Hematopoietic multipotent progenitor cell treated with erythropoietin and hydrocortisone succinate and interleukin-3 and kit ligand, for 15 days (in vitro differentiated cells): ENCODE results near the gene PSMD11.
"Not testable (repeated sequence)": the region's sequence is repeated elsewhere in the genome, so short reads cannot be mapped to it uniquely, and the experiment has no call there.

Source experiments
- DNase-seq: peaks from one replicate; pipeline ENCODE4 v3.0.0-alpha.2; 2015; ENCODE audit warnings: low spot score

The PSMD11 gene

GRCh38 chr17:32444301-32445073, at the start of gene PSMD11:
Gene PSMD11 (plus strand): TSS chr17:32444510. CDS start chr17:32444524, 14 bp downstream.
- peak; percentile 94 for DNase-seq

GRCh38 chr17:32396343-32396742, 48.0 kb upstream of the PSMD11 start:
- no peak for DNase-seq

- no peak for DNase-seq
Observed at GRCh38 chr17:32398946-32399345, 45.4 kb upstream of the PSMD11 start.

GRCh38 chr17:32410085-32410484, 34.2 kb upstream of the PSMD11 start:
- not testable (repeated sequence) for DNase-seq

- DNase-seq, result no peak
Observed at GRCh38 chr17:32426894-32427293, 17.4 kb upstream of the PSMD11 start.

GRCh38 chr17:32429598-32429997, 14.7 kb upstream of the PSMD11 start:
- no peak for DNase-seq

GRCh38 chr17:32440722-32441121, 3.6 kb upstream of the PSMD11 start:
- DNase-seq, result no peak

- no peak for DNase-seq
Observed at GRCh38 chr17:32441886-32442285, 2.4 kb upstream of the PSMD11 start.

GRCh38 chr17:32443827-32444300, 446 bp upstream of the PSMD11 start:
- no peak for DNase-seq

- DNase-seq, result peak; percentile 38
Observed at GRCh38 chr17:32445074-32445415, 735 bp downstream of the PSMD11 start.

- DNase-seq, result no peak
Observed at GRCh38 chr17:32445497-32445896, 1.2 kb downstream of the PSMD11 start.

GRCh38 chr17:32445971-32446370, 1.7 kb downstream of the PSMD11 start:
- peak; percentile 57 for DNase-seq

GRCh38 chr17:32446949-32447348, 2.6 kb downstream of the PSMD11 start:
- DNase-seq, result no peak

GRCh38 chr17:32449963-32450362, 5.7 kb downstream of the PSMD11 start:
- DNase-seq, result no peak

GRCh38 chr17:32450379-32450778, 6.1 kb downstream of the PSMD11 start:
- DNase-seq, result not testable (repeated sequence)

GRCh38 chr17:32451879-32452278, 7.6 kb downstream of the PSMD11 start:
- DNase-seq, result no peak

- DNase-seq, result no peak
Observed at GRCh38 chr17:32452281-32452680, 8.0 kb downstream of the PSMD11 start.

- no peak for DNase-seq
Observed at GRCh38 chr17:32453370-32453769, 9.1 kb downstream of the PSMD11 start.

- no peak for DNase-seq
Observed at GRCh38 chr17:32458371-32458770, 14.1 kb downstream of the PSMD11 start.

GRCh38 chr17:32460054-32460453, 15.7 kb downstream of the PSMD11 start:
- DNase-seq, result no peak

GRCh38 chr17:32461498-32461852, 17.2 kb downstream of the PSMD11 start:
- DNase-seq, result no peak

GRCh38 chr17:32461853-32462617, 17.7 kb downstream of the PSMD11 start:
- DNase-seq, result peak; percentile 72

- no peak for DNase-seq
Observed at GRCh38 chr17:32463304-32463703, 19.0 kb downstream of the PSMD11 start.
